Germinal center (tissue), 1 donor: ENCODE measurements around the gene IFRD1.
"Not testable (repeated sequence)": the region's sequence is repeated elsewhere in the genome, so short reads cannot be mapped to it uniquely, and the experiment has no call there.

ENCODE experiments used
- DNase-seq: peaks from one replicate; pipeline ENCODE4 v3.0.0; 2012; ENCODE audit warnings: mixed read lengths, low spot score

The IFRD1 gene

DNA sequence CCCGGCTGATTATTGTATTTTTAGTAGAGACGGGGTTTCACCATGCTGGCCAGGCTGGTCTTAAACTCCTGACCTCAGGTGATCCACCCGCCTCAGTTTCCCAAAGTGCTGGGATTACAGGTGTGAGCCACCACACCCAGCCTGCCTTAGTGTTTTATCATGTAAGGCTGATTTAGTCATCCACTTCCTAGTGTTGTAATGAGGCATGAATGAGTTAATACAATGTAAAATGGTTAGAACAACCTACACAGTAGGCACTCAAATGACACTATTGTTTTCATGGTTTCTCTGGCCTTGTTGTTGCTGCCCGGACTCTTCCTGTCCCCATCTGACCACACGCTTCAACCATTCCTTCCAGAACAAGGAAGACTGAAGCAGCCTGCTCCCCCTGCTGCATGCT, 66.2 kb downstream of the IFRD1 start:
- not testable (repeated sequence) for DNase-seq

DNA sequence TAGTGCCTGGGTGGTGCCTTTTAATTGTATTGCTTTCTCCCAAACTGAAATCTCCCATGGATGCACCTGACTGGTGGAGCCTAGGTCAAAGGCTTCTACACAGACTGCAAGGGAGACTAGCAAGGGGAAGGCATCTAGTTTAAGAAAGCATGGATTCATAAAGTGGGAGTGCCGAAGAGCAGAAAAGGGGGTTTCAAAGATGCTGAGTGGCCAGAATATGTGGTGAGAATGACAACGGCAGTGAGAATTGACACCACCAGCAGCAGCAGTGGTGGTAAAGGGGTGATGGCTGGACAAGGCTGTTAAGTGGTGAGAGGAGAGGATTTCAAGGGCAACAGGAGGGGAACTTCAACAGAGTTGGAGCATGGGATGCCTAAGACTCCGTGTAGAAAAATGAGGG, 67.2 kb downstream of the IFRD1 start:
- no peak for DNase-seq

DNA sequence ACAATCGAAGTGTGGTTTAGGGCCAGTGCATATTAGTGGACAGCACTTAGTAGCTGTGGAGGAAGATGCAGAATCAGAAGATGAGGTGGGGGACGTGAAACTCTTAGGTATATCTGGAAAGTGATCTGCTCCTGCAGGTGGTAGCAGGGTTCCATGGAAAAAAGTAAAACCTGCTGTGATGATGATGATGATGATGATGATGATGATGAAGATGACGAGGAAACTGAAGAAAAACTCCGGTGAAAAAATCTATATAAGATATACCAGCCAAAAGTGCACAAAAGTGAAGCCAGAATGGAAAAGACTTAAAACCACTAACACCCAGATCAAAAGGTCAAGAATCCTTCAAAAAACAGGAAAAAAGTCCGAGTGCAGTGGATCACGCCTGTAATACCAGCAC, 70.5 kb downstream of the IFRD1 start:
- DNase-seq, result no peak

DNA sequence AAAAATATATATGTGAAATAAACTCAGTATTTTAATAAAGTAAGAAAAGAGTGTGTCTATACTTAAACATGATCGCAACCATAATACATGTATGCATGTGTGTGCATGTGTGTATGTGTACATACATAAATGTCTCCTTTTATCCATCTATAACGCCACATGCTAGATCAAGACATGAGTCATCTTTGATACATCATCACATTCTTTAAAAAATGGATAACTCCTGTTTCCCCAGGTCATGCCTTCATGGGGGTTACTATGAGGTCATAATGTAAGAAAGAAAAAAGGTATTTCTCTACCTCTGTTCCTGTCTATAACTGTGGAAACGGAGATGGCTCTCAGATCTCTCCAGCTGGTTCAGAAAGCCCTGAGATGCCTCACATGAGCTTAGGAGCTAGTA, 71.7 kb downstream of the IFRD1 start:
- no peak for DNase-seq

DNA sequence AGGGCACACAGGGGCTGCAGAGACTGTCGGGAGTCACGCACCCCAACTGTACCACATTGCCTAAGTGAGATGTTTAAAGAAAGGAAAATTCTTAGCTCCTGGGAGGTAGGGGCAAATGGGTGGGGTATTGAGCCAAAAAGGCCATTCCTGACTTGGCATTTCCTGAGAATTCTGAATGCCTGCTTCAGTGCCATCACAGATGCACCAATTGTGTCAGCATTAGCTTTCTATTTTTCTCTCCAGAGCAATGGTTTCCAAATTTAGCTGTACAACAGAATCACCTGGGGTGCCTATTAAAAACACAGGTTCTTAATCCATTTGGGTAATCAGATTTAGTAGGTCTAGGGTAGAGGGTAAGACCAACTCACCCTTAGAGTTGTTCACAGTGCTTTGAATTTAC, 73.6 kb downstream of the IFRD1 start:
- DNase-seq, result no peak
